VCaP (cell line): Measurements from ENCODE around the gene PLEK.

ENCODE experiments used
- H3K27ac ChIP-seq: fragments of 450-650 bp; 2 replicates; pipeline ENCODE4 v1.5.1; 2017
- TF ChIP-seq, protein P1 (sequence below): fragments of 450-650 bp; conservative IDR thresholded peaks from 2 replicates; pipeline ENCODE4 v1.5.1; 2017; ENCODE audit warnings: mild to moderate bottlenecking, moderate library complexity

Gene PLEK

GRCh38 chr2:68411397-68412126 is 46.5 kb downstream of the PLEK start:
- TF ChIP-seq, protein P1, sequence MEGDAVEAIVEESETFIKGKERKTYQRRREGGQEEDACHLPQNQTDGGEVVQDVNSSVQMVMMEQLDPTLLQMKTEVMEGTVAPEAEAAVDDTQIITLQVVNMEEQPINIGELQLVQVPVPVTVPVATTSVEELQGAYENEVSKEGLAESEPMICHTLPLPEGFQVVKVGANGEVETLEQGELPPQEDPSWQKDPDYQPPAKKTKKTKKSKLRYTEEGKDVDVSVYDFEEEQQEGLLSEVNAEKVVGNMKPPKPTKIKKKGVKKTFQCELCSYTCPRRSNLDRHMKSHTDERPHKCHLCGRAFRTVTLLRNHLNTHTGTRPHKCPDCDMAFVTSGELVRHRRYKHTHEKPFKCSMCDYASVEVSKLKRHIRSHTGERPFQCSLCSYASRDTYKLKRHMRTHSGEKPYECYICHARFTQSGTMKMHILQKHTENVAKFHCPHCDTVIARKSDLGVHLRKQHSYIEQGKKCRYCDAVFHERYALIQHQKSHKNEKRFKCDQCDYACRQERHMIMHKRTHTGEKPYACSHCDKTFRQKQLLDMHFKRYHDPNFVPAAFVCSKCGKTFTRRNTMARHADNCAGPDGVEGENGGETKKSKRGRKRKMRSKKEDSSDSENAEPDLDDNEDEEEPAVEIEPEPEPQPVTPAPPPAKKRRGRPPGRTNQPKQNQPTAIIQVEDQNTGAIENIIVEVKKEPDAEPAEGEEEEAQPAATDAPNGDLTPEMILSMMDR = no peak
- no peak overlapping the region for H3K27ac ChIP-seq

DNA sequence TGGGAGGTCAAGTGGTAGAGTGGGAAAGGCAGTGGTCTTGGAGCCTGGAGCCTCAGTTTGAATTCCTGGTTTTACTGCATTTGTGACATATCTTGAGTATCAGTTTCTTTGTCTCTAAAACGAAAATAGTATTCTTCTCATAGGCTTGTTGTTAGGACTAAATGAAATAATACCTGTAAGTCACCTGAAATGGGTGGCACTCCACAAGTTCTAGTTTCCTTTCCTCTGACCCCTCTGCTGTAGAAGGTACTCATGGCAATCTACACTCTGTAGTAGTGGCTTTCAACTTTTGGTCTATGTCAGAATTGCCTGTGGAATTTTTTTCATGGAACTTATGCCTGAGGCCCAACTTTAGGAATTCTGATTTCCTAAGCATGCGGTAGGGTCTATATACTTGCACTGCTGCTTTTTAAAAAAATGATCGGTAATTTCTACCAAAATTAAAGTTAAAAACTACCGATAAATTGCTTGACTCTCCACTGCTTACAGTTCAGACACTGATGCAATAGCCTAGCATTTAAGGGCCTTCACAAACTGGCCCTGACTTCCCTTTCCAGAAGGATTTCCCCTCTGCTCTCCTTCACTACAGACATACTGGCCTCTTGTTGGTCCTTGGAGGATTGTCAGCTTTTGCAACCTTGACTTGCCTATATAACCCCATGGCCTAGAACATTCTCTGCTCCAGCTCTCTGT is 47.2 kb downstream of the PLEK start:
- H3K27ac ChIP-seq = no peak overlapping the region
- TF ChIP-seq, protein P1 = no peak

DNA sequence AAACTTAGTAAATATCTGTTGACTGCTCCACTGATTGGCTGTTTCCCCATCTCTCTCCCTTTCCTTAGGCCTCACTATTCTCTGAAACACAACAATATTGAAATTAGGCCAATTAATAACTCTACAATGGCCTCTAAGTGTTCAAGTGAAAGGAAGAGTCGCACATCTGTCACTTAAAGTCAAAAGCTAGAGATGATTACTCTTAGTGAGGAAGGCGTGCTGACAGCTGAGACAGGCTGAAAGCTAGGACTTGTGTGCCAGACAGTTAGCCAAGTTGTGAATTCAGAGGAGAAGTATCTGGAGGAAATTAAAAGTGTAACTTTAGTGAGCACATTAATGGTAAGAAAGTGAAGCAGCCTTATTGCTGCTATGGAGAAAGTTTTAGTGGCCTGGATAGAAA is 48.4 kb downstream of the PLEK start:
- TF ChIP-seq, protein P1 = no peak
- no peak overlapping the region for H3K27ac ChIP-seq

DNA sequence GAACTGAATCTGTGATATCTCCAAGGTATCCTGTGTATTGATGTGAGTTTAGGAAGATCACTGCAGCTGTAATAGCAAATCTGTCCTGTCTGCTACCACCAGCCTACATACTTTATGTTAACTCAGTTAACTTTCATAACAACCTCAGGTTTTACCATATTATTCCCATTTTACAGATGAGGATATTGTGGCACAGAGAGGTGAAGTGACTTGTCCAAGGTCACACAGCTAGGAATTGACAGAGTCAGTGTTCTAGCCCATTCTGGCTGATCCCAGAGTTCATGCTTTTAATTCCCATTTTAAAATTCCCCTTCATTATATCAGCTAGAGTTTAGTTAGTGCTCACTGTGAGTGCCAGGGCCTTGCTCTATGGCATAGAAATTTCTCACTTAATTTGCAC is 49.4 kb downstream of the PLEK start:
- TF ChIP-seq, protein P1 = no peak
- no peak overlapping the region for H3K27ac ChIP-seq

DNA sequence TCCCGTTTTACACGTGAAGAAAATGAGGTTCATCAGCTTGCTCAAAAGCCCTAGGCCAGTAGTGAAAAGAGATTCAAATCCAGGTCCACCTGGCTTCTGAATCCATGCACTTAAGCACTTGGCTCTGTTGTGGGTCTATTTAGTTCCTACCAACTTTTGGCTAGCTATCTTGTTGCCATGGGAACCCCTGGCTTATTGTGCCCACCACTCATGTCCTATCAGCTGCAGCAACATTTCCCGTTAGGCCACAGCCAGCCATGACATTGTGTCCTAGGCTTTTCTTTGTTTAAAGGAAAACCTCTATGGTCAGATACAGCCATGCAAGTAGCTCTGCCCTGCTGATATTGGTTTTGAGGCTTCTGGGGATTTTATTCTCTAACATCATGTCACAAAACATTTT is 49.8 kb downstream of the PLEK start:
- TF ChIP-seq, protein P1 = no peak
- H3K27ac ChIP-seq = no peak overlapping the region

- TF ChIP-seq, protein P1 = no peak
- H3K27ac ChIP-seq = no peak overlapping the region
Measured at GRCh38 chr2:68415521-68415920, 50.4 kb downstream of the PLEK start.

- no peak overlapping the region for H3K27ac ChIP-seq
- TF ChIP-seq, protein P1 = no peak
Measured at GRCh38 chr2:68416081-68416675, 51.1 kb downstream of the PLEK start.
